Thyroid gland (tissue), 4 donors: ENCODE data around the gene GAK. TPM values are rescaled to one million over a fixed set of nuclear protein-coding genes. Genes with fewer than 3 reads are reported as not detected.

Experiments
- DNase-seq, 2 donors: peaks; one replicate each; pipeline ENCODE4 v3.0.0-alpha.2; 2019
- H3K27ac ChIP-seq, 3 donors: fragments of 200-600 bp; sonication (generic); 1 replicate in 2 of 3; 2 replicates in 1 of 3; pipeline ENCODE4 v1.5.1; 2016 to 2019; ENCODE audit warnings: mild to moderate bottlenecking in 1 of 3, moderate library complexity in 1 of 3
- H3K27me3 ChIP-seq: fragments of 200-600 bp; sonication (generic); one replicate; pipeline ENCODE4 v1.5.1; 2019
- H3K36me3 ChIP-seq, 2 donors: fragments of 200-600 bp; sonication (generic); one replicate each; pipeline ENCODE4 v1.5.1; 2016 to 2019
- H3K4me1 ChIP-seq, 2 donors: fragments of 200-600 bp; sonication (generic); one replicate each; pipeline ENCODE4 v1.5.1; 2017 to 2019
- H3K4me3 ChIP-seq, 3 donors: fragments of 200-600 bp; sonication (generic); replicated peaks in 1 of 3; 1 replicate in 2 of 3; 2 replicates in 1 of 3; pipeline ENCODE4 v1.5.1; 2016; ENCODE audit warnings: mild to moderate bottlenecking in 1 of 3
- H3K9me3 ChIP-seq: fragments of 200-600 bp; sonication (generic); one replicate; pipeline ENCODE4 v1.5.1; 2017
- POLR2A ChIP-seq, 2 donors: fragments of 450-650 bp; IDR thresholded peaks; one replicate each; pipeline ENCODE4 v1.6.1; 2017; ENCODE audit warnings: antibody characterized with exemption in 2 of 2, mild to moderate bottlenecking in 2 of 2, moderate library complexity in 1 of 2
- WGBS, 2 donors: methylation state at CpG; one replicate each; pipeline ENCODE4 v1.1.5; 2017; 5-methylcytosine and 5-hydroxymethylcytosine counted together
- intact Hi-C: fragments of 100-400 bp; cut with DNase I; formaldehyde crosslinking; loops from one replicate; pipeline ENCODE4 v1.15.1; 2023
- total RNA-seq, 4 donors: library from RNA; depleted of rRNA; stranded (reverse); fragments of >200 nt; gene quantifications; one replicate each; pipeline ENCODE4 v1.2.3, GENCODE V29; 2016
- TF ChIP-seq, protein P1 (sequence below), 6 experiments: fragments of 200-600 bp in 3 of 6; fragments of 450-650 bp in 3 of 6; sonication (generic) in 3 of 6; IDR thresholded peaks; one replicate each; pipeline ENCODE4 v1.5.1; 2016 to 2019; ENCODE audit warnings: antibody characterized with exemption in 6 of 6, mild to moderate bottlenecking in 2 of 6, inconsistent platforms in 1 of 6, moderate library complexity in 1 of 6

The GAK gene
- total RNA-seq, 4 donors from 2014 or later = 86.4 to 184 (median 153) TPM

DNA sequence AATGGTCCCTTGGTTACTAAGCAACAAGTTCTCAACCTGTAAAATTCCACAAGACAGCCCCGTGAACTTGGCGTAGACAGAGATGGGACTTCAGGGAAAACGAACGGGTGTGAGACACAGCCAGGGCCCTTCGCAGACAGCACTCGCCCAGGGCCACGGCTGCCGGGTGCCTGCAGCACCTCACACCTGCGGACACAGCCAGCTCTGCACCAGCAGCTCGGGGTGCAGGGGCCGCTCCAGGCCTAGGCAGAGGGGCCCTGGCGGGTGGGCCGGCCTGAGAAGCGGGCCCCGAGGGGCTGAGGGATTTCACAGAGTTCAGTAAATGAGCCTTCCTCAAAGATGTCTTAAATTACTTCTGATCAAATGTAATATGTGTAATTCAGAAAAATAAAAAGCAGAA, 34.0 kb downstream of the GAK start:
- H3K9me3 ChIP-seq = no peaks in the 10 kb centered on the region
- no peaks in the 10 kb centered on the region for H3K4me1 ChIP-seq
- no peak overlapping the region for H3K4me3 ChIP-seq
- DNase-seq = no peak
- H3K27ac ChIP-seq = no peak overlapping the region
- TF ChIP-seq, protein P1, sequence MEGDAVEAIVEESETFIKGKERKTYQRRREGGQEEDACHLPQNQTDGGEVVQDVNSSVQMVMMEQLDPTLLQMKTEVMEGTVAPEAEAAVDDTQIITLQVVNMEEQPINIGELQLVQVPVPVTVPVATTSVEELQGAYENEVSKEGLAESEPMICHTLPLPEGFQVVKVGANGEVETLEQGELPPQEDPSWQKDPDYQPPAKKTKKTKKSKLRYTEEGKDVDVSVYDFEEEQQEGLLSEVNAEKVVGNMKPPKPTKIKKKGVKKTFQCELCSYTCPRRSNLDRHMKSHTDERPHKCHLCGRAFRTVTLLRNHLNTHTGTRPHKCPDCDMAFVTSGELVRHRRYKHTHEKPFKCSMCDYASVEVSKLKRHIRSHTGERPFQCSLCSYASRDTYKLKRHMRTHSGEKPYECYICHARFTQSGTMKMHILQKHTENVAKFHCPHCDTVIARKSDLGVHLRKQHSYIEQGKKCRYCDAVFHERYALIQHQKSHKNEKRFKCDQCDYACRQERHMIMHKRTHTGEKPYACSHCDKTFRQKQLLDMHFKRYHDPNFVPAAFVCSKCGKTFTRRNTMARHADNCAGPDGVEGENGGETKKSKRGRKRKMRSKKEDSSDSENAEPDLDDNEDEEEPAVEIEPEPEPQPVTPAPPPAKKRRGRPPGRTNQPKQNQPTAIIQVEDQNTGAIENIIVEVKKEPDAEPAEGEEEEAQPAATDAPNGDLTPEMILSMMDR (IDR thresholded peaks at IDR 0.05) = no peak
- no peak for TF ChIP-seq POLR2A (IDR thresholded peaks at IDR 0.05)
- H3K27me3 ChIP-seq = no peaks in the 10 kb centered on the region
- 89 to 99% methylated on average over 14 to 15 of the region's 15 CpGs for WGBS, 2 donors
- peaks cover 9 to 26% of the 10 kb centered on the region in 2 donors for H3K36me3 ChIP-seq
- intact Hi-C loops = no loop called here

DNA sequence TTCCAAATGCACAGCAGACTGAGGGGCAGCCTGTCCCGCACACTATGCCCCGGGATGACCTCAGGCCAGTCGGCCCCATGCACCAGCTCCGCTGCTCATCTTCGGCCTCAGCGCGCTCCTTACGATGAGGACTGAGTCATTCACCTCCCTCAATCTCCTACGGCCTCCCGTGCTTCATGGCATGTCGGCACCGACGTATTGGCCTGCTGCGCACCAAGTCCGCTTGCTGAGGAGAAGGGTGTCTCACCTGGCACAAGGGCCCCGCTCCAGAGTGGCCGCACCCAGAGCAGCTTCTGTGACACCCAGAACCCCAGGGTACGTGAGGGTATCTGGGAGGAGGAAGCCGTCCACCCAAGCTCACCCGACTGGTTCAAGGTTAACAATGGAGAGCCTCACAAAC, 35.5 kb downstream of the GAK start:
- H3K27me3 ChIP-seq = no peaks in the 10 kb centered on the region
- intact Hi-C loops = no loop called here
- 98% methylated on average over 20 of the region's 20 CpGs for WGBS, 2 donors
- H3K36me3 ChIP-seq = peaks cover 15 to 33% of the 10 kb centered on the region in 2 donors
- no peak for TF ChIP-seq POLR2A (IDR thresholded peaks at IDR 0.05)
- TF ChIP-seq, protein P1 (IDR thresholded peaks at IDR 0.05) = no peak
- H3K4me3 ChIP-seq = no peak overlapping the region
- no peak for DNase-seq
- no peaks in the 10 kb centered on the region for H3K4me1 ChIP-seq
- H3K27ac ChIP-seq = no peak overlapping the region
- no peaks in the 10 kb centered on the region for H3K9me3 ChIP-seq

DNA sequence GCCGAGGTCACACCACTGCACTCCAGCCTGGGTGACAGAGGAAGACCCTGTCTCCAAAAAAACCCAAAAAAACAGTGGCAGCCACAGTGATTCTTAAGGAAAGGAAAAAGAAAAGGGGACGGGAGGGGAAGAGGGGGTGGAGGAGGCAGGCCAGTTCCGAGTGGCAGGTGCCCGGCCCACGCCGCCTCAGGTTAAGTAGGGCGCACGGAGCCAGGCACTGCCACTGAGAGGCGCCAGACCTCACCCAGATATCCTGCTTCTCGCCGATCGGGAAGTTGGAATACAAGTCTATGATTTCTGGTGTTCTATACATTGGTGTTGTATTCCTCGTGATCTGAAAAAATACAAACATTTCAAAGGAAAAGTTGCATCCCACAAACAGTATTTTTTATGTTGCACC, 35.9 kb downstream of the GAK start:
- H3K27ac ChIP-seq = no peak overlapping the region
- peaks cover 15 to 33% of the 10 kb centered on the region in 2 donors for H3K36me3 ChIP-seq
- H3K9me3 ChIP-seq = no peaks in the 10 kb centered on the region
- H3K4me1 ChIP-seq = no peaks in the 10 kb centered on the region
- intact Hi-C loops = no loop called here
- DNase-seq = no peak
- TF ChIP-seq POLR2A (IDR thresholded peaks at IDR 0.05) = no peak
- TF ChIP-seq, protein P1 (IDR thresholded peaks at IDR 0.05) = no peak
- no peak overlapping the region for H3K4me3 ChIP-seq
- H3K27me3 ChIP-seq = no peaks in the 10 kb centered on the region
- 91 to 93% methylated on average over 13 of the region's 13 CpGs for WGBS, 2 donors

- Histone ChIP-seq H3K4me3 (no peak overlapping the region), H3K27ac (no peak overlapping the region), H3K27me3 (no peaks in the 10 kb centered on the region), H3K36me3 (peaks cover 15 to 33% of the 10 kb centered on the region in 2 donors), H3K9me3 (no peaks in the 10 kb centered on the region), H3K4me1 (no peaks in the 10 kb centered on the region)
- intact Hi-C loops = no loop called here
- no peak for TF ChIP-seq POLR2A (IDR thresholded peaks at IDR 0.05)
- TF ChIP-seq, protein P1 (IDR thresholded peaks at IDR 0.05) = no peak
- WGBS, 2 donors = 86 to 100% methylated on average over 12 to 16 of the region's 16 CpGs
- DNase-seq = no peak
These were observed 36.5 kb downstream of the GAK start for GRCh38 chr4:895596-895995.

GRCh38 chr4:893995-894705, 38.0 kb downstream of the GAK start:
- Histone ChIP-seq H3K27me3 (no peaks in the 10 kb centered on the region), H3K27ac (no peak overlapping the region), H3K36me3 (peaks cover 16 to 33% of the 10 kb centered on the region in 2 donors), H3K9me3 (no peaks in the 10 kb centered on the region), H3K4me3 (no peak overlapping the region), H3K4me1 (no peaks in the 10 kb centered on the region)
- WGBS, 2 donors = 93 to 94% methylated on average over 40 of the region's 40 CpGs
- intact Hi-C loops = no loop called here
- no peak for DNase-seq
- no peak for TF ChIP-seq POLR2A (IDR thresholded peaks at IDR 0.05)
- TF ChIP-seq, protein P1 (IDR thresholded peaks at IDR 0.05) = no peak
